Keratinocyte (primary cell): ENCODE measurements around the gene ABCC6. TPM values are rescaled to one million over a fixed set of nuclear protein-coding genes. Genes with fewer than 3 reads are reported as not detected.

Experiments used
- DNase-seq: peaks from one replicate; pipeline ENCODE4 v3.0.0-alpha.2; 2011; ENCODE audit warnings: low read depth, missing footprints, low spot score
- FAIRE-seq: peaks from 2 replicates; lab custom pipeline; 2011; peaks lifted over from hg19 to GRCh38; lab: Jason Lieb, UNC
- H2AFZ ChIP-seq: 2 replicates; pipeline ENCODE4 v1.6.0; 2012; ENCODE audit warnings: low read length, control low read depth, inconsistent platforms; ENCODE audit not compliant: control insufficient read depth
- H3K27ac ChIP-seq: 2 replicates; pipeline ENCODE4 v1.5.1; 2011; ENCODE audit warnings: low read length; ENCODE audit not compliant: control insufficient read depth, insufficient read depth
- H3K27me3 ChIP-seq: 3 replicates; pipeline ENCODE4 v1.6.0; 2011; ENCODE audit warnings: low read length; ENCODE audit not compliant: control insufficient read depth, insufficient read depth; ENCODE audit errors: extremely low read depth
- H3K36me3 ChIP-seq, 2 experiments: 2 replicates in 1 of 2; 3 replicates in 1 of 2; pipeline ENCODE4 v1.5.1; 2011; ENCODE audit warnings: low read length in 2 of 2, mild to moderate bottlenecking in 1 of 2; ENCODE audit not compliant: control insufficient read depth in 2 of 2, insufficient read depth in 2 of 2; ENCODE audit errors: extremely low read depth in 1 of 2
- H3K4me1 ChIP-seq: 3 replicates; pipeline ENCODE4 v1.5.1; 2011; ENCODE audit warnings: low read length; ENCODE audit not compliant: control insufficient read depth, insufficient read depth; ENCODE audit errors: extremely low read depth
- H3K4me2 ChIP-seq: 3 replicates; pipeline ENCODE4 v1.6.0; 2011; ENCODE audit warnings: low read depth, low read length; ENCODE audit not compliant: control insufficient read depth, insufficient read depth; ENCODE audit errors: extremely low read depth
- H3K4me3 ChIP-seq, 3 experiments: fragments of 200-600 bp in 1 of 3; sonication (generic) in 1 of 3; 2 replicates in 2 of 3; 3 replicates in 1 of 3; pipeline ENCODE4 v1.5.1; 2011 to 2016; ENCODE audit warnings: low read length in 3 of 3, mild to moderate bottlenecking in 3 of 3, control low read depth in 2 of 3, inconsistent platforms in 1 of 3, low read depth in 1 of 3, mixed read lengths in 1 of 3, mixed run types in 1 of 3, moderate library complexity in 1 of 3; ENCODE audit not compliant: control insufficient read depth in 2 of 3, insufficient read depth in 2 of 3; ENCODE audit errors: extremely low read depth in 1 of 3
- H3K79me2 ChIP-seq: 2 replicates; pipeline ENCODE4 v1.6.0; 2012; ENCODE audit warnings: low read length; ENCODE audit not compliant: control insufficient read depth, insufficient read depth
- H3K9ac ChIP-seq: 3 replicates; pipeline ENCODE4 v1.6.0; 2011; ENCODE audit warnings: low read length; ENCODE audit not compliant: control insufficient read depth, insufficient read depth; ENCODE audit errors: extremely low read depth
- H3K9me1 ChIP-seq: 3 replicates; pipeline ENCODE4 v1.6.0; 2011; ENCODE audit warnings: low read length; ENCODE audit not compliant: control insufficient read depth, insufficient read depth; ENCODE audit errors: extremely low read depth
- H3K9me3 ChIP-seq: 2 replicates; pipeline ENCODE4 v1.5.1; 2012; ENCODE audit warnings: low read depth, low read length; ENCODE audit not compliant: control insufficient read depth
- H4K20me1 ChIP-seq: 3 replicates; pipeline ENCODE4 v1.6.0; 2011; ENCODE audit warnings: low read length; ENCODE audit not compliant: control insufficient read depth, insufficient read depth; ENCODE audit errors: extremely low read depth
- CTCF ChIP-seq, 3 experiments: IDR thresholded peaks in 1 of 3; conservative IDR thresholded peaks in 1 of 3; optimal IDR thresholded peaks in 1 of 3; 2 replicates in 2 of 3; 3 replicates in 1 of 3; pipeline versions ENCODE3 to v1.5.1; 2011; ENCODE audit warnings: low read length in 3 of 3, mild to moderate bottlenecking in 3 of 3, moderate library complexity in 2 of 3, control low read depth in 1 of 3, inconsistent platforms in 1 of 3; ENCODE audit not compliant: insufficient read depth in 2 of 3; ENCODE audit errors: extremely low read depth in 1 of 3
- EZH2 ChIP-seq: IDR thresholded peaks from one replicate; pipeline ENCODE4 v1.6.1; 2012; ENCODE audit warnings: inconsistent platforms, mild to moderate bottlenecking, low read length, moderate library complexity
- dilution Hi-C: fragments of 300-500 bp; cut with MboI; formaldehyde crosslinking; loops from one replicate; pipeline ENCODE4 v1.7.0; 2020; ENCODE audit warnings: low sequenced_read_pairs; ENCODE audit not compliant: extremely low pct_ligation_motif_present
- polyA plus RNA-seq, 5 experiments: library from polyadenylated mRNA; depleted of rRNA in 3 of 5; stranded (reverse) in 3 of 5; stranded (forward) in 1 of 5; unstranded in 1 of 5; fragments of >200 nt; gene quantifications; 1 replicate in 1 of 5; 2 replicates in 3 of 5; 3 replicates in 1 of 5; pipeline versions ENCODE4 v1.2.1 to v1.2.3, GENCODE V29; 2011 to 2012; ENCODE audit warnings: missing spikeins in 2 of 5, low read depth in 1 of 5, low replicate concordance in 1 of 5

ABCC6 gene
- polyA plus RNA-seq, 1 donor (not counting 4 experiments of a cell fraction or from before 2014, with no cell fraction given), result not detected

DNA sequence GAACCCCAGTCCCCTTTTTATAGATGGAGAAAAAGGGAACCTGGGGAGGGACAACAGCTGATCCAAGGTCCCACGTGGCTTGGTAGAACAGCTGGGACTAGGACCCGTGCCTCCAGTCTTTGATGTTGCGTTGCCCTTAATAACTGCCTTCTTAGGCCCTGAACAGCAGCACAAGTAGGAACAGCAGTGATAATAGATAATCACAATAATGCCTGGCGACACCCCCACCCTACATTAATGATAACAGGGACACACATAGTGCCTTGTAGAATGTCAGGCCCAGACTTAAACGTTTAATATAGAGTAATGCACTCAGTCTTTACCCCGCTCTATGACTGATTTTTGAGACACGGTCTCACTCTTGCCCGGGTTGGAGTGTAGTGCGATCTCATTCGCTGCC, 96.4 kb downstream of the ABCC6 start:
- Histone ChIP-seq H3K9me1 (no peaks in the 10 kb centered on the region), H3K79me2 (no peaks in the 10 kb centered on the region), H2AFZ (no peak overlapping the region), H3K9me3 (peaks cover 5% of the 10 kb centered on the region), H4K20me1 (no peaks in the 10 kb centered on the region), H3K4me1 (no peaks in the 10 kb centered on the region), H3K27ac (no peak overlapping the region), H3K4me3 (no peak overlapping the region), H3K36me3 (peaks cover 29 to 31% of the 10 kb centered on the region in 2 experiments), H3K4me2 (no peak overlapping the region), H3K27me3 (no peaks in the 10 kb centered on the region), H3K9ac (no peak overlapping the region)
- TF ChIP-seq CTCF (optimal IDR thresholded peaks at IDR 0.05 in 1 of 3, IDR thresholded peaks at IDR 0.05 in 1 of 3, conservative IDR thresholded peaks at IDR 0.05 in 1 of 3; ENCODE audit: extremely low read depth in 1 of 3, insufficient read depth in 2 of 3, low read length in 3 of 3) (no peak), EZH2 (no peak)
- dilution Hi-C loops, result no loop called here
- DNase-seq, result no peak
- FAIRE-seq, result no peak

GRCh38 chr16:16124974-16125373, 98.3 kb downstream of the ABCC6 start:
- no peak for DNase-seq
- FAIRE-seq, result no peak
- H3K36me3 ChIP-seq, result peaks cover 27 to 31% of the 10 kb centered on the region in 2 experiments
- H3K9me1 ChIP-seq, result no peaks in the 10 kb centered on the region
- TF ChIP-seq CTCF (optimal IDR thresholded peaks at IDR 0.05 in 1 of 3, IDR thresholded peaks at IDR 0.05 in 1 of 3, conservative IDR thresholded peaks at IDR 0.05 in 1 of 3; ENCODE audit: extremely low read depth in 1 of 3, insufficient read depth in 2 of 3, low read length in 3 of 3) (no peak), EZH2 (no peak)
- H4K20me1 ChIP-seq, result no peaks in the 10 kb centered on the region
- no peak overlapping the region for H3K27ac ChIP-seq
- dilution Hi-C loops, result no loop called here
- H3K9me3 ChIP-seq, result peaks cover 5% of the 10 kb centered on the region
- H2AFZ ChIP-seq, result no peak overlapping the region
- no peaks in the 10 kb centered on the region for H3K27me3 ChIP-seq
- no peaks in the 10 kb centered on the region for H3K4me1 ChIP-seq
- no peaks in the 10 kb centered on the region for H3K79me2 ChIP-seq
- no peak overlapping the region for H3K4me3 ChIP-seq
- no peak overlapping the region for H3K4me2 ChIP-seq
- no peak overlapping the region for H3K9ac ChIP-seq
